Mucosa of gallbladder (tissue), 1 donor: ENCODE measurements around the gene ZNHIT6. TPM values are rescaled to one million over a fixed set of nuclear protein-coding genes. Genes with fewer than 3 reads are reported as not detected.
A peak's percentile ranks its signal among the peaks of the same experiment; 100 is the strongest.
"Not testable (repeated sequence)": the region's sequence is repeated elsewhere in the genome, so short reads cannot be mapped to it uniquely, and the experiment has no call there.

Experiments
- DNase-seq: peaks from one replicate; pipeline ENCODE4 v3.0.0-alpha.2; 2020; ENCODE audit warnings: low spot score
- total RNA-seq: library from RNA; stranded (reverse); gene quantifications from one replicate; pipeline ENCODE4 v1.2.1, GENCODE V29; 2021
- donor health status: DM: no; HTN: no; CAD: no.

Gene ZNHIT6
- total RNA-seq, 1 donor from 2014 or later, result 10.1 TPM

GRCh38 chr1:85665932-85666331 lies 42.3 kb downstream of the ZNHIT6 start:
- no peak for DNase-seq

GRCh38 chr1:85663382-85663781 lies 44.9 kb downstream of the ZNHIT6 start:
- DNase-seq, result no peak

DNA sequence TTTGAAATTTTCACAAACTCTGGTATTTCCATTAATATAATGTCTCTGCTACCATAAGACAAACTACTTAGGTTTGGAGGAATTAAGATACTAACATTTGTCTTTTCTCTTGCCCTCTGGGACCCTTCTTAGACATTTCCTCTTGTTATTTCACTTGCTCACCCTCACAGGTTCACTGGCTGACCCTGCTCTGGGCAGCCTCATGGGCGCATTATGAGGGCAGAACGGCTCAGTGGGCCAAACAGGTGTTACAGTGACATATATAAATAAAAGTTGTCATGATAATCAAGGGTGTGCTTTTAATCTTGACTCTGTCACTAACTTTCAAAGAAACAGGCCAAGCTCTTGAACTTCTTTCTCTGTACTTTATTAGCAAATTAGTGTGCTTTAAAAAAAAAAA lies 46.5 kb downstream of the ZNHIT6 start:
- DNase-seq, result no peak

DNA sequence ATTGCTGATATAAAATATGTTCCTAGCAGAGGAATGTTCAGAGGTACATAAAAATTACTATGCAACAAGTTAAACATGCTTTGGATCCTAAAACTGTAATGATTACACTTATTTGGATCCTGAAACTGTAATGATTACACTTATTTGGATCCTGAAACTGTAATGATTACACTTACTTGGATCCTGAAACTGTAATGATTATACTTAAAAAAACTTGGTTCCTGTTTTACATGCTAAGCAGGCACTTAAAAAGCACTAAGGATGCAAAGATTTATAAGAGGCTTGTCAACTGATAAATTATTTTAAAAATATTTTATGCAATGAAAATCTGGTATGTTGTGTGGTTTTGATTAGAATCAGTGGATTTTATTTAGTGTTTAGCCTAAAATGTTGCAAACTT lies 47.7 kb downstream of the ZNHIT6 start:
- no peak for DNase-seq

DNA sequence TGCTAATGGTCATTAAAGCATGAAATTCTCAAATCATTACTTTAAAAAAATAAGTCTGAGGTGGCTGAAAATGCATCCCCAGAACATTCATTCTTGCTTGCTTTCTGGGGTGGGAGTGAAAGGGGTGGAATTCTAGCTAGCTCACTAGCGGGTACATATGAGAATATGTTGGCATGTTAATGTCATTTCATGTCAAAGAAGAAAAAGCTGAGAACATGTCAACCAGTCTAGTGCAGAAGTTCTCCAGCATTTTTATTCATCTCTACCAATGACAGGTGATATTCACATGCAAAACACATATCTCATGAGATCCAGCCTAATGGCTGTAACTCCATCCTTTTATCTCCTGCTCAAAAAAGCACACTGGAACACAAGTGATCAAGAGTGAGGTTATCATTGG lies 49.1 kb downstream of the ZNHIT6 start:
- no peak for DNase-seq

- DNase-seq, result no peak
Observed at GRCh38 chr1:85656948-85657347, 51.3 kb downstream of the ZNHIT6 start.

DNA sequence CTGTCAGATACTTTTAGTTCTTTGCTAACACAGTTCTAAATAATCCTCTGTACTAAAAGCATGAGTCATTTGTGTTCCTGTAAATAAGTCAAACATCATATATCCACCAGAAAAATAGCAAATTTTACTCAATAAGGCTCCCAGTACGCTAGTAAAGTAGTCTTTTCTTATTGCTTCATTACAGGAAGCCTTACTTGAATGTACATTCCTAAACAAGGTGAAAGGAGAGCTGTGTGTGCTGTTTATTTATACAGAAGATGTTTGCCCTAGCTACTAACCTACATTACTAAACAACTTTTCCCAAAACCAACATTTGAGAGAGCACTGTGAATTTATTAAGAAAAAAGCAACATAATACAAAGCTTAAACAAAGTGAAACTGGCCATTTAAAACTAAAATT lies 52.0 kb downstream of the ZNHIT6 start:
- DNase-seq, result no peak

GRCh38 chr1:85655315-85655714 lies 52.9 kb downstream of the ZNHIT6 start:
- no peak for DNase-seq

GRCh38 chr1:85654066-85654782 lies 54.0 kb downstream of the ZNHIT6 start:
- no peak for DNase-seq

DNA sequence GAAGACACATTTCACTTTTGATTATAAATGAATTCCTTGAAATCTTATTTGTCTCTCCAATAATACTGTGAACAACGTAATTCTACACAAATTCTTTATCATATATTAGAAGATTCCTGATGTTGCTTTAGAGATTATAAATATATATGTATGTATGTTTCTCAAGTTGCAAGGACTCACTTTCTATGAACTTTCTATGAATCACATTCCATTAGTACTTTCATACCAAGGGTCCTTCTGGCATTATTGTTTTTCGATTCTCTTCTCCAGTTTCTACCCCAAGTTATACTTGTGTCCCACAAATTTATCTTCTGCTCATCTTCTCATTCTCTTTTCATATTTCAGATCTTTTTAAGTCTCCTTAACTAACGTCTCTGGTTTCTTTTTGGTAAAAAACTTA lies 55.9 kb downstream of the ZNHIT6 start:
- no peak for DNase-seq

GRCh38 chr1:85650645-85651044 lies 57.6 kb downstream of the ZNHIT6 start:
- DNase-seq, result no peak

GRCh38 chr1:85649591-85649990 lies 58.6 kb downstream of the ZNHIT6 start:
- no peak for DNase-seq

GRCh38 chr1:85641598-85642556 lies 66.4 kb downstream of the ZNHIT6 start:
- not testable (repeated sequence) for DNase-seq

- DNase-seq, result not testable (repeated sequence)
Observed at GRCh38 chr1:85639920-85640319, 68.3 kb downstream of the ZNHIT6 start.

DNA sequence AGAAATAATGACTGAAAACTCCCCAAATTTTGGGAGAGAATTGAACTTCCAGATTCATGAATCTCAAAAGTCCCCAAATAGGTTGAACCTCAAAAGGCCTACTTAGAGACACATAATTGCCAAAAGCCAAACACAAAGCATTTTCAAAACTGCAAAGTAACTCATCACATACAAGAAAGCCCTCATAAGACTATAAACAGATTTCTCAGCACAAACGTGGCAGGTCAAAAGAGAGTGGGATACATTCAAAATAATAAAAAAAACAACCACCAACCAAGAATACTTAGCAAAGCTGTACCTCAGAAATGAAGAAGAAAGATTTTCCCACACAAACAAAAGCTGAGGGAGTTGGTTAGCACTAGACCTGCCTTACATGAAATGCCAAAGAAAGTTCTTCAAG lies 69.8 kb downstream of the ZNHIT6 start:
- DNase-seq, result no peak

DNA sequence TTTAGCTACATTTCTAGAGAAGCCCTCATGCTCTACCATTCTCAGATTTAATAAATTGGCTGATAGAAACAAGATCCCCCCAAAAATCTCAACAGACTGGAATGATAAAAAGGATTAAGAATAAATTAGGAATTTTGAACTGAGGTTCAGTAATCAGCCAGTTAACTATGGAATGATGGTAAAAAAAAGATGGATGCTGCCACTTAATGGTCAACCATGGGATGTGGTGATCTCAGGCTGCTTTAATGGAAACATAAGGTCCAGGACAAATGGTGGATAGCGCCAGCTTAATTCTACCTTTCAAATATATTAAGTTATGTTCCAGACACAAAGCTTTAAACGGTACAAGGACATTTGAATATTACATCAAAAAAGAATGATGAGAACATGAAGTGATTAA lies 77.7 kb downstream of the ZNHIT6 start:
- no peak for DNase-seq

DNA sequence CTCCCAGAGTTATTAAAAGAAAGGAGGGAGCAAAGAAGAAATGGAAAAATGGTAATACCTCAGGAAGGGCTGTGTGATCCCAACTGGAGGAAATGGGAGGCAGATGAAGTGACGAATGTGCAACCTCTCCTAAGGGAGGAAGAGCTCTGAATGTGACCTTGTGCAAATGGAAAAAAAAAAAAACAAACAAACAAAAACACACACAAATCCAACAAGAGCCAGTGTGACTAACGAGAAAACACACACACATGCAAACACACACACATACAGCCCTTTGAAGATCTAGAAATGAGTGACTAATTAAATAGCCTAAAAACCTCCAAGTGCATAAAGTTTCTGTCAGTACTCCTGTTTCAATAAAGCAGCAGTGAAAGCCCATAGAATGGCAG lies 78.7 kb downstream of the ZNHIT6 start:
- DNase-seq, result no peak

GRCh38 chr1:85628791-85629531 lies 79.3 kb downstream of the ZNHIT6 start:
- peak; percentile 54 for DNase-seq

- DNase-seq, result no peak
Observed at GRCh38 chr1:85626818-85627217, 81.4 kb downstream of the ZNHIT6 start.

DNA sequence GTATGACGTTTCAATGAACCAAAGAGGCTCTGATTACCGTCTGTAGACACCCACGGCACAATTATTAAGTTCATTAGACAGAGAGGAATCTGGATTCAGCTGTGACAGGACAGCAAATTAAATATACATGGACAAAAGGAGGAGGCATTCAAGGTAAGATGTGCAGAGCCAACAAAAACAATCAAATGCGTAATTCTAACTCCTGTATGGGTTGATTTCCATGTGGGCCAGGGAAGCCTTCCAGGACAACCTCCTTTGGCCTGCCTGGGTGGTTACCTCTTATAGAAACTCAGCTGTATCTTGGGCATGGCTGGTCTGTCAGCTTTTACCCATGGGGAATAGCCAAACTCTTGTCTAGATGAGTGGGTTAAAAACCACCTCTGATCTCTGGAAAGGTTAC lies 83.9 kb downstream of the ZNHIT6 start:
- no peak for DNase-seq

DNA sequence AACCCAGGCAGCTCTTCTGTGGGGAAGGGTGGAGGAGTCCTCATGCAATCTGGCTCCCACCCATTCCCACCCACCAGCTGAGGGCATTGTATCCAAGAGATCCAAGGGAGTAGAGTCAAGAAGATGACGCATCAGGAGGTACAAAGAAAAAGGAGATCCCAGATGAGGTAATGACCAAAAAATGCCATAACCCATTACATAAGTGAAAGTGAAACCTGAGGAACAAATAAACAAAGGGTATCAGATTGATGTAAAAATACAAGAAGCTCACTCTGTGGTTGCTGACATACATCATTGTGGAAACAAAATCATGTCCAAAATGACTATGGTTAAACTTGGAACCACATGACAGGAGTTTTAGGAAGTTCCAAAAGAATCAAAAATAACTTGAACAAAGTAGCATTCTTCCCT lies 85.2 kb downstream of the ZNHIT6 start:
- DNase-seq, result no peak

- no peak for DNase-seq
Observed at GRCh38 chr1:85621430-85621829, 86.8 kb downstream of the ZNHIT6 start.
